ENCODE results near the gene OLFM4. TPM values are rescaled to one million over a fixed set of nuclear protein-coding genes. Genes with fewer than 3 reads are reported as not detected.

The OLFM4 gene
- polyA plus RNA-seq, 2 of the 4 experiments (the other 2 are of a cell fraction), result not detected

DNA sequence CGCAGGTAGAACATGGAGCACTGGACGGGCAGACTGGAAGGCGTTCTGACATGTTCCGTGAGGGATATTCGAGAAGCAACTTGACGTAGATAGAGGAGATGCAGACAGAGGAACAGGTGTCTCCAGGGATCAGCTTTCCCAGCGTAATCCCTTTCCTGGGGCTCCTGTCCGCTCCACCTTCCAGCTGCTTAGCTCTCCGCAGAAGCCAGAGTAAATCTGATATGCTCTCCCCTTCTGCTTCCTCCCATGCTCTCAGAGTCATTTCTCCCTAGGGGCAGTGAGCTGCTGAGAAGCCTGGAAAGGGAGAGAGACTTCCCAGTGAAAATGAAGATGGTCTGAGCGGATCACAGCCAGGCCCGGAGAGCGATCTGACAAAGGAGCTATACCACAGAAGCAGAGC, 23.0 kb upstream of the OLFM4 start:
- no peak overlapping the region for H3K4me2 ChIP-seq
- ChIA-PET POLR2A (no interaction called here), CTCF (interaction anchor here (0.6 kb wide), 1 partner anchor 33 kb away, joined by 3 read pairs; no protein-coding TSS in a partner anchor)
- DNase-seq (ENCODE audit: low read depth in 1 of 2, low spot score in 1 of 2) (no peak), ATAC-seq (no peak), FAIRE-seq (no peak)
- TF ChIP-seq POLR2AphosphoS2 (conservative IDR thresholded peaks at IDR 0.05; ENCODE audit: low read length), result no peak
- TF ChIP-seq FOSL2 (IDR thresholded peaks at IDR 0.05), result no peak
- TF ChIP-seq FOSL2 (CRISPR knock-in tag; IDR thresholded peaks at IDR 0.05), result no peak
- TF ChIP-seq RFX5 (IDR thresholded peaks at IDR 0.05), result no peak
- TF ChIP-seq NPAS2 (CRISPR knock-in tag; IDR thresholded peaks at IDR 0.05; ENCODE audit: borderline replicate concordance), result no peak
- no peaks in the 10 kb centered on the region for H3K9me3 ChIP-seq
- no peak overlapping the region for H3K4me3 ChIP-seq
- no peak overlapping the region for H3K27ac ChIP-seq
- no peaks in the 10 kb centered on the region for H3K4me1 ChIP-seq
- WGBS (ENCODE audit: missing lambda C conversion rate), result 60% methylated on average over 12 of the region's 12 CpGs

DNA sequence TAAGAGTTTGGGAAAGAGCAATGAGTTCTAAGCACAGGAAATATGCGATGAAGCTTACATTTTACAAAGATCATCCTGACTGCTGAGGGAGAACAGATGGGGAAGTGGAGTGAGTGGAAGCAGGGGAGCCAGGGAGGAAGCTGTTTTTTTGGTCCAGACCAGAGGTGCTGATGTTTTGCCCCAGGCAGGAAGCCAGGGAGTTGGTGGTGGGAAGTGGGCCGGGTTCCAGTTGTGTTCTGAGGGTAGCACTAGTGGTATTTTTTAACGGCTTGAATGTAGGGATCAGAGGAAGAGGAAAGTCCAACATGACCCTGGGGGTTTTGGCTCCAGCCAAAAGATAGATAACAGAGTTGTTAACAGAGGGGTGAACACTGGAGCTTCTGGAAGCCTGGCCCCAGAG, 20.7 kb upstream of the OLFM4 start:
- no peak for TF ChIP-seq ELK1 (IDR thresholded peaks at IDR 0.05; ENCODE audit: low read depth, low read length)
- no peak for TF ChIP-seq EP300 (IDR thresholded peaks at IDR 0.05)
- TF ChIP-seq RFX5 (IDR thresholded peaks at IDR 0.05), result no peak
- TF ChIP-seq MAZ (IDR thresholded peaks at IDR 0.05; ENCODE audit: borderline replicate concordance, low read depth, low read length), result no peak
- no peak for TF ChIP-seq HDAC2 (IDR thresholded peaks at IDR 0.05)
- TF ChIP-seq, protein P1, sequence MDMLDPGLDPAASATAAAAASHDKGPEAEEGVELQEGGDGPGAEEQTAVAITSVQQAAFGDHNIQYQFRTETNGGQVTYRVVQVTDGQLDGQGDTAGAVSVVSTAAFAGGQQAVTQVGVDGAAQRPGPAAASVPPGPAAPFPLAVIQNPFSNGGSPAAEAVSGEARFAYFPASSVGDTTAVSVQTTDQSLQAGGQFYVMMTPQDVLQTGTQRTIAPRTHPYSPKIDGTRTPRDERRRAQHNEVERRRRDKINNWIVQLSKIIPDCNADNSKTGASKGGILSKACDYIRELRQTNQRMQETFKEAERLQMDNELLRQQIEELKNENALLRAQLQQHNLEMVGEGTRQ (IDR thresholded peaks at IDR 0.05), result no peak
- TF ChIP-seq PBX3 (IDR thresholded peaks at IDR 0.05), result no peak
- no peak for TF ChIP-seq CHD2 (IDR thresholded peaks at IDR 0.05; ENCODE audit: low read length, partially characterized antibody)
- TF ChIP-seq MAFK (IDR thresholded peaks at IDR 0.05; ENCODE audit: partially characterized antibody), result no peak
- no peak for TF ChIP-seq ZFP36 (IDR thresholded peaks at IDR 0.05; ENCODE audit: borderline replicate concordance, partially characterized antibody)
- no peak for TF ChIP-seq BHLHE40 (IDR thresholded peaks at IDR 0.05; ENCODE audit: low read depth, low read length)
- TF ChIP-seq ZSCAN20 (CRISPR knock-in tag; IDR thresholded peaks at IDR 0.05), result no peak
- TF ChIP-seq EHMT2 (IDR thresholded peaks at IDR 0.05; ENCODE audit: low read depth), result no peak
- TF ChIP-seq POLR2AphosphoS2 (conservative IDR thresholded peaks at IDR 0.05; ENCODE audit: low read length), result no peak
- TF ChIP-seq POLR2A (IDR thresholded peaks at IDR 0.05; ENCODE audit: low read length), result no peak
- no peak for TF ChIP-seq ESRRA (IDR thresholded peaks at IDR 0.05; ENCODE audit: borderline replicate concordance, low read length)
- POLR2A ChIA-PET, result no interaction called here
- FAIRE-seq, result no peak

GRCh38 chr13:53010374-53011105, 18.1 kb upstream of the OLFM4 start:
- ATAC-seq, result no peak
- Histone ChIP-seq H3K4me2 (no peak overlapping the region), H3K4me1 (no peaks in the 10 kb centered on the region), H3K9me3 (no peaks in the 10 kb centered on the region), H3K27ac (no peak overlapping the region), H3K4me3 (no peak overlapping the region)
- WGBS (ENCODE audit: missing lambda C conversion rate), result 15% methylated on average over 7 of the region's 7 CpGs
- no peak for FAIRE-seq
- ChIA-PET POLR2A (no interaction called here), CTCF (no interaction called here)
- DNase-seq (ENCODE audit: low read depth in 1 of 2, low spot score in 1 of 2), result no peak
- TF ChIP-seq, protein P2, sequence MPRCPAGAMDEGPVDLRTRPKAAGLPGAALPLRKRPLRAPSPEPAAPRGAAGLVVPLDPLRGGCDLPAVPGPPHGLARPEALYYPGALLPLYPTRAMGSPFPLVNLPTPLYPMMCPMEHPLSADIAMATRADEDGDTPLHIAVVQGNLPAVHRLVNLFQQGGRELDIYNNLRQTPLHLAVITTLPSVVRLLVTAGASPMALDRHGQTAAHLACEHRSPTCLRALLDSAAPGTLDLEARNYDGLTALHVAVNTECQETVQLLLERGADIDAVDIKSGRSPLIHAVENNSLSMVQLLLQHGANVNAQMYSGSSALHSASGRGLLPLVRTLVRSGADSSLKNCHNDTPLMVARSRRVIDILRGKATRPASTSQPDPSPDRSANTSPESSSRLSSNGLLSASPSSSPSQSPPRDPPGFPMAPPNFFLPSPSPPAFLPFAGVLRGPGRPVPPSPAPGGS (IDR thresholded peaks at IDR 0.05), result no peak
- no peak for TF ChIP-seq CBX2 (IDR thresholded peaks at IDR 0.05; ENCODE audit: borderline replicate concordance, low read depth)
- TF ChIP-seq RFX5 (IDR thresholded peaks at IDR 0.05), result no peak
- no peak for TF ChIP-seq ESRRA (IDR thresholded peaks at IDR 0.05; ENCODE audit: borderline replicate concordance, low read length)
- TF ChIP-seq, protein P1 (IDR thresholded peaks at IDR 0.05), result no peak
- TF ChIP-seq NPAS2 (CRISPR knock-in tag; IDR thresholded peaks at IDR 0.05; ENCODE audit: borderline replicate concordance), result no peak
- TF ChIP-seq HOXB5 (CRISPR knock-in tag; IDR thresholded peaks at IDR 0.05), result no peak
- TF ChIP-seq EHF (CRISPR knock-in tag; IDR thresholded peaks at IDR 0.05), result no peak
- no peak for TF ChIP-seq TFCP2L1 (CRISPR knock-in tag; IDR thresholded peaks at IDR 0.05)
- TF ChIP-seq HOXA7 (CRISPR knock-in tag; IDR thresholded peaks at IDR 0.05), result no peak
- TF ChIP-seq HES2 (IDR thresholded peaks at IDR 0.05), result no peak

More for the DNA sequence above, 20.7 kb upstream of the OLFM4 start:
- CTCF ChIA-PET, result no interaction called here
- ATAC-seq, result no peak
- no peak overlapping the region for H3K27ac ChIP-seq
- no peak overlapping the region for H3K4me2 ChIP-seq
- no peaks in the 10 kb centered on the region for H3K4me1 ChIP-seq
- no peak overlapping the region for H3K4me3 ChIP-seq
- WGBS (ENCODE audit: missing lambda C conversion rate), result 0% methylated on average over 3 of the region's 3 CpGs
- no peak for DNase-seq (ENCODE audit: low read depth in 1 of 2, low spot score in 1 of 2)
- no peaks in the 10 kb centered on the region for H3K9me3 ChIP-seq
